Measurements from ENCODE around the gene ADORA1. TPM values are rescaled to one million over a fixed set of nuclear protein-coding genes. Genes with fewer than 3 reads are reported as not detected.

ADORA1 gene
- polyA plus RNA-seq, 1 of the 3 experiments (the other 2 are of a cell fraction): 4.8 TPM

GRCh38 chr1:203189951-203190352 is 62.4 kb downstream of the ADORA1 start:
- ChIA-PET POLR2A (no interaction called here), CTCF (interaction anchor here (1.4 to 1.6 kb wide), 3 partner anchors 26 to 150 kb away, joined by 3 to 6 read pairs (median 5); no protein-coding TSS in a partner anchor)
- no peaks in the 10 kb centered on the region for H3K36me3 ChIP-seq (replicated peaks in 1 of 2; ENCODE audit: control insufficient read depth in 1 of 2, insufficient read depth in 2 of 2, low read length in 1 of 2)
- 93% methylated on average over 6 of the region's 7 CpGs for WGBS (ENCODE audit: low lambda C conversion rate)
- no peak overlapping the region for H3K4me2 ChIP-seq
- H4K20me1 ChIP-seq (ENCODE audit: insufficient read depth): no peaks in the 10 kb centered on the region
- no peaks in the 10 kb centered on the region for H3K9me3 ChIP-seq
- no peak overlapping the region for H2AFZ ChIP-seq (ENCODE audit: low read depth)
- DNase-seq: no peak
- no peak overlapping the region for H3K27ac ChIP-seq (ENCODE audit: low read depth in 2 of 2, low read length in 1 of 2)
- TF ChIP-seq, protein P1, sequence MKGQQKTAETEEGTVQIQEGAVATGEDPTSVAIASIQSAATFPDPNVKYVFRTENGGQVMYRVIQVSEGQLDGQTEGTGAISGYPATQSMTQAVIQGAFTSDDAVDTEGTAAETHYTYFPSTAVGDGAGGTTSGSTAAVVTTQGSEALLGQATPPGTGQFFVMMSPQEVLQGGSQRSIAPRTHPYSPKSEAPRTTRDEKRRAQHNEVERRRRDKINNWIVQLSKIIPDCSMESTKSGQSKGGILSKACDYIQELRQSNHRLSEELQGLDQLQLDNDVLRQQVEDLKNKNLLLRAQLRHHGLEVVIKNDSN (IDR thresholded peaks at IDR 0.05; ENCODE audit: borderline replicate concordance, low read depth): no peak
- no peak for TF ChIP-seq RAD21 (IDR thresholded peaks at IDR 0.05; ENCODE audit: low read length)
- no peak for TF ChIP-seq YY1 (IDR thresholded peaks at IDR 0.05; ENCODE audit: low read depth)
- TF ChIP-seq SMC3 (IDR thresholded peaks at IDR 0.05; ENCODE audit: low read depth, low read length): no peak
- TF ChIP-seq MXI1 (IDR thresholded peaks at IDR 0.05; ENCODE audit: low read depth, low read length): no peak
- no peak for TF ChIP-seq FOSL2 (IDR thresholded peaks at IDR 0.05; ENCODE audit: borderline replicate concordance, low read depth)
- TF ChIP-seq TEAD4 (IDR thresholded peaks at IDR 0.05; ENCODE audit: borderline replicate concordance, insufficient read depth): no peak
- no peak overlapping the region for H3K4me3 ChIP-seq (ENCODE audit: low read depth in 2 of 2, low read length in 1 of 2)
- no peaks in the 10 kb centered on the region for H3K79me2 ChIP-seq (ENCODE audit: insufficient read depth)
- H3K4me1 ChIP-seq (ENCODE audit: control insufficient read depth in 1 of 2, insufficient read depth in 2 of 2, low read depth in 1 of 2, low read length in 1 of 2): no peaks in the 10 kb centered on the region
- H3K27me3 ChIP-seq (ENCODE audit: insufficient read depth): no peaks in the 10 kb centered on the region
- no peaks in the 10 kb centered on the region for H3K9me2 ChIP-seq
- H3K9ac ChIP-seq: no peak overlapping the region
- no peaks in the 10 kb centered on the region for H3F3A ChIP-seq (replicated peaks; ENCODE audit: insufficient read depth)

DNA sequence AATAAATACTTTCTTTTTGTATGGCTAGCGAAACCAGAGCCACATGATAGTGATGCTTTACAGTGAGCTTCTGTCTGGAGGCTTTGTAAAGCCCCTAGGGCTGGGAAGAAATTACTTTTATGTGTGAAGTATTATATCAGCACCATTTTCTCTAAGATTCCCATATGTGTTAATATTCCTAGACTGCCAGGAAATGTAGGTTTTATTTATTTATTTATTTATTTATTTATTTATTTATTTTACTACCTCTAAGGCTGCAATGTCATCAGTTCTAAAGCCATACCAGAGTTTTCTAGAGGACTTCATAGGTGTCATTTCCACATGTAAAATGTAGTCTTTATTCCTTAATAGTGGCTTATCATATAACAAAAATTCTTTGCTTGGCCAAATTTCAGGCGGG is 63.4 kb downstream of the ADORA1 start:
- ChIA-PET POLR2A (no interaction called here), CTCF (interaction anchor here (1.6 kb wide), 1 partner anchor 73 kb away, joined by 6 read pairs; no protein-coding TSS in a partner anchor)
- WGBS (ENCODE audit: low lambda C conversion rate): 87% methylated on average over 2 of the region's 2 CpGs

More for the DNA sequence above, 63.4 kb downstream of the ADORA1 start:
- Histone ChIP-seq H3K79me2 (ENCODE audit: insufficient read depth) (no peaks in the 10 kb centered on the region), H3F3A (replicated peaks; ENCODE audit: insufficient read depth) (no peaks in the 10 kb centered on the region), H4K20me1 (ENCODE audit: insufficient read depth) (no peaks in the 10 kb centered on the region), H3K9me2 (no peaks in the 10 kb centered on the region), H3K4me3 (ENCODE audit: low read depth in 2 of 2, low read length in 1 of 2) (no peak overlapping the region), H3K36me3 (replicated peaks in 1 of 2; ENCODE audit: control insufficient read depth in 1 of 2, insufficient read depth in 2 of 2, low read length in 1 of 2) (no peaks in the 10 kb centered on the region), H3K9ac (no peak overlapping the region), H3K4me2 (no peak overlapping the region), H2AFZ (ENCODE audit: low read depth) (no peak overlapping the region), H3K27ac (ENCODE audit: low read depth in 2 of 2, low read length in 1 of 2) (no peak overlapping the region), H3K4me1 (ENCODE audit: control insufficient read depth in 1 of 2, insufficient read depth in 2 of 2, low read depth in 1 of 2, low read length in 1 of 2) (no peaks in the 10 kb centered on the region), H3K27me3 (ENCODE audit: insufficient read depth) (no peaks in the 10 kb centered on the region), H3K9me3 (no peaks in the 10 kb centered on the region)
- DNase-seq: no peak
- TF ChIP-seq, protein P2, sequence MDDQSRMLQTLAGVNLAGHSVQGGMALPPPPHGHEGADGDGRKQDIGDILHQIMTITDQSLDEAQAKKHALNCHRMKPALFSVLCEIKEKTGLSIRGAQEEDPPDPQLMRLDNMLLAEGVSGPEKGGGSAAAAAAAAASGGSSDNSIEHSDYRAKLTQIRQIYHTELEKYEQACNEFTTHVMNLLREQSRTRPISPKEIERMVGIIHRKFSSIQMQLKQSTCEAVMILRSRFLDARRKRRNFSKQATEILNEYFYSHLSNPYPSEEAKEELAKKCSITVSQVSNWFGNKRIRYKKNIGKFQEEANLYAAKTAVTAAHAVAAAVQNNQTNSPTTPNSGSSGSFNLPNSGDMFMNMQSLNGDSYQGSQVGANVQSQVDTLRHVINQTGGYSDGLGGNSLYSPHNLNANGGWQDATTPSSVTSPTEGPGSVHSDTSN (IDR thresholded peaks at IDR 0.05): no peak
- no peak for TF ChIP-seq RXRA (IDR thresholded peaks at IDR 0.05; ENCODE audit: borderline replicate concordance, low read depth)
- no peak for TF ChIP-seq FOXM1 (IDR thresholded peaks at IDR 0.05; ENCODE audit: low read depth)
- TF ChIP-seq, protein P1 (IDR thresholded peaks at IDR 0.05; ENCODE audit: borderline replicate concordance, low read depth): no peak
- TF ChIP-seq CHD2 (IDR thresholded peaks at IDR 0.05; ENCODE audit: low read length, partially characterized antibody): no peak
- TF ChIP-seq RAD21 (IDR thresholded peaks at IDR 0.05; ENCODE audit: low read length): no peak
- no peak for TF ChIP-seq FOSL2 (IDR thresholded peaks at IDR 0.05; ENCODE audit: borderline replicate concordance, low read depth)
- TF ChIP-seq EZH2phosphoT487 (IDR thresholded peaks at IDR 0.05; ENCODE audit: borderline replicate concordance, low read depth): no peak
- TF ChIP-seq, protein P3, sequence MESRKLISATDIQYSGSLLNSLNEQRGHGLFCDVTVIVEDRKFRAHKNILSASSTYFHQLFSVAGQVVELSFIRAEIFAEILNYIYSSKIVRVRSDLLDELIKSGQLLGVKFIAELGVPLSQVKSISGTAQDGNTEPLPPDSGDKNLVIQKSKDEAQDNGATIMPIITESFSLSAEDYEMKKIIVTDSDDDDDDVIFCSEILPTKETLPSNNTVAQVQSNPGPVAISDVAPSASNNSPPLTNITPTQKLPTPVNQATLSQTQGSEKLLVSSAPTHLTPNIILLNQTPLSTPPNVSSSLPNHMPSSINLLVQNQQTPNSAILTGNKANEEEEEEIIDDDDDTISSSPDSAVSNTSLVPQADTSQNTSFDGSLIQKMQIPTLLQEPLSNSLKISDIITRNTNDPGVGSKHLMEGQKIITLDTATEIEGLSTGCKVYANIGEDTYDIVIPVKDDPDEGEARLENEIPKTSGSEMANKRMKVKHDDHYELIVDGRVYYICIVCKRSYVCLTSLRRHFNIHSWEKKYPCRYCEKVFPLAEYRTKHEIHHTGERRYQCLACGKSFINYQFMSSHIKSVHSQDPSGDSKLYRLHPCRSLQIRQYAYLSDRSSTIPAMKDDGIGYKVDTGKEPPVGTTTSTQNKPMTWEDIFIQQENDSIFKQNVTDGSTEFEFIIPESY (IDR thresholded peaks at IDR 0.05; ENCODE audit: borderline replicate concordance, low read depth): no peak
- TF ChIP-seq ELF1 (IDR thresholded peaks at IDR 0.05): no peak
- no peak for TF ChIP-seq TEAD4 (IDR thresholded peaks at IDR 0.05; ENCODE audit: borderline replicate concordance, insufficient read depth)
- TF ChIP-seq NRF1 (IDR thresholded peaks at IDR 0.05; ENCODE audit: low read depth, low read length): no peak
- TF ChIP-seq POLR2AphosphoS5 (IDR thresholded peaks at IDR 0.05; ENCODE audit: low read depth, low read length): no peak
- no peak for TF ChIP-seq YY1 (IDR thresholded peaks at IDR 0.05; ENCODE audit: low read depth)
- TF ChIP-seq EP300 (IDR thresholded peaks at IDR 0.05; ENCODE audit: borderline replicate concordance in 1 of 2, low read depth in 1 of 2, low read length in 1 of 2): no peak
- no peak for TF ChIP-seq GABPA (IDR thresholded peaks at IDR 0.05; ENCODE audit: low read depth)
- TF ChIP-seq MXI1 (IDR thresholded peaks at IDR 0.05; ENCODE audit: low read depth, low read length): no peak

Data from SK-N-SH (cell line).